Thymus (tissue), 11 donors: Measurements from ENCODE around the gene DDX3X. TPM values are rescaled to one million over a fixed set of nuclear protein-coding genes. Genes with fewer than 3 reads are reported as not detected.
A peak's percentile ranks its signal among the peaks of the same experiment; 100 is the strongest.

Experiments used
- DNase-seq, 9 donors: peaks; one replicate each; pipeline ENCODE4 v3.0.0-alpha.2; 2013; ENCODE audit warnings: low spot score in 9 of 9, low read depth in 6 of 9, missing footprints in 1 of 9
- H3K27ac ChIP-seq, 2 donors: one replicate each; pipeline ENCODE4 v1.5.1; 2013; ENCODE audit warnings: control low read depth in 1 of 2, low read depth in 1 of 2, low read length in 1 of 2, mild to moderate bottlenecking in 1 of 2, moderate library complexity in 1 of 2
- H3K27me3 ChIP-seq, 2 donors: one replicate each; pipeline ENCODE4 v1.5.1; 2013; ENCODE audit warnings: low read length in 1 of 2; ENCODE audit not compliant: control insufficient read depth in 2 of 2, insufficient read depth in 1 of 2
- H3K36me3 ChIP-seq, 2 donors: one replicate each; pipeline ENCODE4 v1.5.1; 2013; ENCODE audit warnings: low read length in 1 of 2, mild to moderate bottlenecking in 1 of 2, moderate library complexity in 1 of 2; ENCODE audit not compliant: control insufficient read depth in 2 of 2, insufficient read depth in 2 of 2
- H3K4me1 ChIP-seq, 2 donors: one replicate each; pipeline ENCODE4 v1.5.1; 2013; ENCODE audit warnings: low read length in 2 of 2; ENCODE audit not compliant: control insufficient read depth in 2 of 2, insufficient read depth in 2 of 2
- H3K4me3 ChIP-seq, 2 donors: one replicate each; pipeline ENCODE4 v1.5.1; 2013; ENCODE audit warnings: low read length in 2 of 2, control low read depth in 1 of 2, mild to moderate bottlenecking in 1 of 2
- H3K9me3 ChIP-seq, 2 donors: one replicate each; pipeline ENCODE4 v1.5.1; 2013; ENCODE audit warnings: low read length in 1 of 2, mild to moderate bottlenecking in 1 of 2; ENCODE audit not compliant: control insufficient read depth in 2 of 2, insufficient read depth in 1 of 2
- WGBS: extraction: QIAGEN DNeasy Blood & Tissue Kit; methylation state at CpG from one replicate; pipeline ENCODE4 v1.1.7; 2013; 5-methylcytosine and 5-hydroxymethylcytosine counted together
- polyA plus RNA-seq: library from polyadenylated mRNA; stranded (reverse); fragments of 200-250 nt; gene quantifications from one replicate; pipeline ENCODE4 v1.2.3, GENCODE V29; 2013
- total RNA-seq: library from RNA; stranded (reverse); fragments of 120-200 nt; gene quantifications from one replicate; pipeline ENCODE4 v1.2.4, GENCODE V29; 2013
- donor health status: healthy.

Gene DDX3X
- total and polyA plus RNA-seq, 2 donors: 117 to 232 TPM

DNA sequence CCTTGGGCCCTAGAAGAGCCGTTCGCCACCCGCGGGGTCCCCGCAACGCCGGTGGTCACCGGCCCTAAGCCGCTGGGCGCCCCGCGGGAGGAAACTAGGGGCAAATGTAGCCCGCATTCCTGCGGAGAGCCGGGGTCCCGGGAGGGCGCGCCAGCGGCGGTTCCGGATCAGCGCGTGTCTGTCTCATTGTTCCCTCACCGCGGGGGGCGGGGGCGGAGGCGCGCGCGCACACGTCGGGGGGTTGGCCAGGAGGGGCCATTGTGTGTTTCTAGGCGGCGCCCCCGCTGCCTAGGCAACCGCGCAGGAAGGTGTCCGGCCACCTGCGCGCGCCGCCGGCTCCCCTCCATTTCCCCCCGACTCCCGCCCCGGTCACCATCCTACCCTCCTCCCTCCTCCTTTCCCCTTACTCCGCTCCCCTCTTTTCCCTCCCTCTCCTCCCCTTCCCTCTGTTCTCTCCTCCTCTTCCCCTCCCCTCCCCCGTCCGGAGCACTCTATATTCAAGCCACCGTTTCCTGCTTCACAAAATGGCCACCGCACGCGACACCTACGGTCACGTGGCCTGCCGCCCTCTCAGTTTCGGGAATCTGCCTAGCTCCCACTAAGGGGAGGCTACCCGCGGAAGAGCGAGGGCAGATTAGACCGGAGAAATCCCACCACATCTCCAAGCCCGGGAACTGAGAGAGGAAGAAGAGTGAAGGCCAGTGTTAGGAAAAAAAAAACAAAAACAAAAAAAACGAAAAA is 789 bp upstream of the DDX3X start:
- Histone ChIP-seq H3K9me3 (peaks cover 0 to 2% of the 10 kb centered on the region in 2 donors), H3K4me3 (peak overlapping the region; percentile 80 to 96), H3K36me3 (peaks cover 0 to 3% of the 10 kb centered on the region in 2 donors), H3K27ac (peak overlapping the region; percentile 96 to 99), H3K27me3 (peaks cover 0 to 9% of the 10 kb centered on the region in 2 donors), H3K4me1 (peaks cover 3 to 30% of the 10 kb centered on the region in 2 donors)
- peak; percentile 52 to 97 (median 85) for DNase-seq
- WGBS: 1% methylated on average over 64 of the region's 64 CpGs

DNA sequence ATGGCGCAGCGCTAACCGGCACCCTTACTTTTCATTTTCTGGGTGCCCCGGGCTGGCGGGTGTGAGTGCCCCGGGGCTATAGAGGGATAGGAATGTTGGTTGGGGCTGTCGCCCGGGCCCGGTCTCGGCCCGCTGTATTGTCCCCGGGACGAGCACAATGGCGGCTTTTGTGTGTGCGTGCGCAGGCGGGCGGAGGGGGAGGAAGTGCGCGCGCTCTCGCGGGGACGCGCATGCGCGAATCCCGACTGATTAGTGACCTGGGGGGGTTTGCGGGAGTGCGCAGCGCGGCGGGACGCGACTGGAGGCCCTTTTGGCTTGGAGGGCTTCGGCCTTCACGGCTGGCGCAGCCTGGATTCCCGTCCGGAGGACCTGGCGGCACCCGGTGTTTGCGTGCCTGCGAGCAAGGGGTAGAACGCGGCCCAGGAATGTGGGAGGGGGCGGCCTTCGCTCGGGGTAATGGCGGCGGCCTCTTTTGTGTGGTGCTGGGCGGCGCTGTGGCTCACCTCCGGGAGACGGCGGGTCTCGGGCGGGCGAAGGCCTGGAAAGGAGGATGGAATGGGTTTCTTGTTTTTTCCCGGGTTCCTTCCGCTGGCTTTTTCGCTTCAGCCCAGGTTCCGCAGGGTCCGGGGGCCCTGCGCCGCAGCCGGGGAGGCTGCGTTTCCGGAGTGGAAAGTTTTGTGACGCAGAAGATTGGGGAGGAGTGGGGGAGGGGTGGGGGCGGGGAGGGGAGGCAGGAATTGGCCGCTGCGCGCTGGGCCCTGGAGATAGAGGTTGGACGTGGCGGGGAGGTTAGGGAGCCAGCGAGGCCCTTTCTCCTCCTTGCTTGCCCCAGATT is 618 bp downstream of the DDX3X start:
- DNase-seq: peak; percentile 55 to 95 (median 73)
- peaks cover 0 to 2% of the 10 kb centered on the region in 2 donors for H3K9me3 ChIP-seq
- WGBS: under 1% methylated on average over 77 of the region's 77 CpGs
- H3K27me3 ChIP-seq: peaks cover 0 to 9% of the 10 kb centered on the region in 2 donors
- peaks cover 3 to 30% of the 10 kb centered on the region in 2 donors for H3K4me1 ChIP-seq
- peaks cover 0 to 18% of the 10 kb centered on the region in 2 donors for H3K36me3 ChIP-seq
- peak overlapping the region; percentile 96 to 99 for H3K27ac ChIP-seq
- H3K4me3 ChIP-seq: peak overlapping the region; percentile 80 to 96

DNA sequence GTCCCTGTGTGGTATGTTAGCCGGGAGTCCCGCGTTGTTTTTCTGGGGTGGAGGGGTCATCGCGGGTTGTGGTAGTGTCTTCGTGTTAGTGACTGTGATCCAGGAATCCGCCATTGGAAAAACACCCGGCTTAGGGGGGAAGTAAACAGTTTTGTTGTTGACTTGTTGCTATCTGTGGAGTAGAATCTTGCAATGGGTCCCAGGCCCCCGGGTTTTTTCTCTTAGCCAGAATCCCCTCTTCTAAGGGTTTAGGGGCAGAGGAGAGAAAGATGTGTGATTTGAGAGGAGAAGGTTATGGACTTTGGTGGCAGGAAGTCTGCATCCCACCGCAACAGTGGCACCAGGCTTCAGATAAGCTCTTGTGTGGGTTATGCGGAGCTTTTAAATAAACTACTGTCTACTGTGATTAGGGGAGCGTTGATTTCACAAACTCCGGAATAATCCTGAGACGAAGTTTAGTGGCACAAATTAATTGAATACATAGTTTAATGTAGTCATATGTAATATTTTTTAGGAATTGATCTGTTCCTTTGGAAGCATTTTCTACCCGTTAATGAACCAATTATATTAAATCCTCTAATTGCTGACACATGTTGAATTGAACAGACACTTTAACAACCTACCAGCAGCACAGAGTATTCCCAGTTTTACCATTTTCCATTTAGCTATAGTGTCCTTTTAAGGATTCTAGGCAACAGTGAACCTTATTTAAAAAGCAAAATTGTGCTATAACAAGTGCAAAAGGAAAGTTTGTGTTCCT is 1.4 kb downstream of the DDX3X start:
- Histone ChIP-seq H3K4me3 (peak overlapping the region; percentile 80 to 96), H3K9me3 (peaks cover 0 to 2% of the 10 kb centered on the region in 2 donors), H3K27me3 (peaks cover 0 to 9% of the 10 kb centered on the region in 2 donors), H3K27ac (peak overlapping the region; percentile 96 to 99), H3K36me3 (peaks cover 0 to 25% of the 10 kb centered on the region in 2 donors), H3K4me1 (peaks cover 3 to 24% of the 10 kb centered on the region in 2 donors)
- DNase-seq: peak in 1 of 9 donors; percentile 39
- WGBS: under 1% methylated on average over 15 of the region's 15 CpGs

DNA sequence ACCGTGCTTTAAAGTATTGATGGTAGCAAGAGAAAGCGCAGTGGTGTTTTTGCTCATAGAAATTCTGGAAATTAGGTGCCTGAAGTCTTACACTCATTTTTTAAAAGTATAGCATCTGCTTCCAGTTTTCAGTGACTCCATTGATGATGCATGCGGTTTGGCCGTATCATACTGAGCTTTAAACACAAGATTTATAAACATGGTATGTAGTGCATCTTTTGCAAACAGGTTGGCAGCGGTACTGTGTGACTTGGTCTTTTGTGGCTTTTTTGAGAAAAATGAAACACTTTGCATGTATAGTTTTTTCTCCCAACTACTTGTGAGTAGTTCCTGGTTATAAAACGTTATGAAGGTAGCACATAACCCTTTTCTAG is 2.0 kb downstream of the DDX3X start:
- H3K9me3 ChIP-seq: peaks cover 0 to 2% of the 10 kb centered on the region in 2 donors
- no peak for DNase-seq
- H3K27ac ChIP-seq: peak overlapping the region in 1 of 2 donors; percentile 99
- peaks cover 0 to 4% of the 10 kb centered on the region in 2 donors for H3K27me3 ChIP-seq
- H3K4me3 ChIP-seq: peak overlapping the region; percentile 80 to 96
- H3K36me3 ChIP-seq: peaks cover 0 to 29% of the 10 kb centered on the region in 2 donors
- 4% methylated on average over 6 of the region's 6 CpGs for WGBS
- H3K4me1 ChIP-seq: peaks cover 0 to 18% of the 10 kb centered on the region in 2 donors

DNA sequence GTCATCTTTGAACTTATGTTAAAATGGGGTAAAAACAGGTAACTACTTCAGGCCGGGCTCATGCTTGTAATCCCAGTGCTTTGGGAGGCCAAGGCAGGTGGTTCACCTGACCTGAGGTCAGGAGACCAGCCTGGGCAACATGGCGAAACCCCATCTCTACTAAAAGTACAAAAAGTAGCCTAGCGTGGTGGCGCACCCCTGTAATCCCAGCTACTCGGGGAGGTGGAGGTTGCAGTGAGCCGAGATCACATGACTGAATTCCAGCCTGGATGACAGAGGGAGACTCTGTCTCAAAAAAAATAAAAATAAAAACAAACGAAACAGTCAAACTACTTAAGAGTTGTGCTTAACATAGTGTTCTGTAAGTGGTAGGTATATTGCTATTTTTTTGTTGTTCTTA is 2.5 kb downstream of the DDX3X start:
- Histone ChIP-seq H3K4me1 (peaks cover 0 to 14% of the 10 kb centered on the region in 2 donors), H3K9me3 (peaks cover 0 to 2% of the 10 kb centered on the region in 2 donors), H3K4me3 (peak overlapping the region; percentile 80 to 96), H3K36me3 (peaks cover 0 to 34% of the 10 kb centered on the region in 2 donors), H3K27me3 (peaks cover 0 to 4% of the 10 kb centered on the region in 2 donors), H3K27ac (peak overlapping the region in 1 of 2 donors; percentile 99)
- WGBS: 26% methylated on average over 7 of the region's 7 CpGs
- DNase-seq: no peak

DNA sequence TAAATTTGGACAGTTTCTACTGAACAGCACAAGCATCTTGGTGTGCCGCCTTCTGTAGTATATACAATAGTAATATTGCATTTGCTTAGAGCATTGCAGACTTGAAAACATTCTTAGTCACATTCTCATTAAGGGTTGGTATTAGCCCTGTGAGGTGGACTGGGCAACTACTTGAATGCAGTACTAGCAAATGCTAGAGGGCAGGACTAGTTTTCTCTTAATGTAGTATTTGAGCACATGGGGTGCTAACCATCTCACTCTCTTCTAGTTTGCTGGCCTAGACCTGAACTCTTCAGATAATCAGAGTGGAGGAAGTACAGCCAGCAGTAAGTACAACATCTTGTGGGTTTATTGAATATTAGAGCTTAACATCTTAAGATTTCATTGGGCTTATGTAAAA is 3.2 kb downstream of the DDX3X start:
- DNase-seq: no peak
- Histone ChIP-seq H3K36me3 (peaks cover 0 to 41% of the 10 kb centered on the region in 2 donors), H3K4me1 (peaks cover 0 to 9% of the 10 kb centered on the region in 2 donors), H3K27me3 (peaks cover 0 to 4% of the 10 kb centered on the region in 2 donors), H3K27ac (no peak overlapping the region), H3K9me3 (peaks cover 0 to 2% of the 10 kb centered on the region in 2 donors), H3K4me3 (peak overlapping the region; percentile 80 to 96)
- 30% methylated on average over 1 of the region's 1 CpG for WGBS

DNA sequence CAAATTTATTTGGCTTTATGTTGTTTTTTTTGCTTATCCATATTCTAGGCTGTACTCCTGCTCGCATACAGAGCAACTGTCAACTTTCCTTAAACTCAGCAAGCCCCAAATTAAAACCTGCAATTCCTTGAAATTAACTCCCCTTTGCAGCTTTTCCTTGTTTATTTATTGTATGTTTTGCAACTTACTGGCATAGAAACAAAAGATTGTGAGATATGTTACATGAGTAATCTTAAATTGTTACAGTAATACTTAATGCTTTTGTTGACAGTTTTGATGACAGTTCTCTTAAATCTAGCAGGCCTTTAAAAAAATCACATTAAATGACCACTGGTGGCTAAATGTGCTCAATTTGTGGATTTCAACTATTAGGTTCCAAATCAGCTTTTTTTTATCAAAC is 4.5 kb downstream of the DDX3X start:
- no peak overlapping the region for H3K27ac ChIP-seq
- H3K9me3 ChIP-seq: no peaks in the 10 kb centered on the region
- WGBS: 67% methylated on average over 1 of the region's 1 CpG
- no peak for DNase-seq
- H3K4me3 ChIP-seq: peak overlapping the region in 1 of 2 donors; percentile 96
- no peaks in the 10 kb centered on the region for H3K27me3 ChIP-seq
- peaks cover 0 to 5% of the 10 kb centered on the region in 2 donors for H3K4me1 ChIP-seq
- H3K36me3 ChIP-seq: peaks cover 6 to 54% of the 10 kb centered on the region in 2 donors

DNA sequence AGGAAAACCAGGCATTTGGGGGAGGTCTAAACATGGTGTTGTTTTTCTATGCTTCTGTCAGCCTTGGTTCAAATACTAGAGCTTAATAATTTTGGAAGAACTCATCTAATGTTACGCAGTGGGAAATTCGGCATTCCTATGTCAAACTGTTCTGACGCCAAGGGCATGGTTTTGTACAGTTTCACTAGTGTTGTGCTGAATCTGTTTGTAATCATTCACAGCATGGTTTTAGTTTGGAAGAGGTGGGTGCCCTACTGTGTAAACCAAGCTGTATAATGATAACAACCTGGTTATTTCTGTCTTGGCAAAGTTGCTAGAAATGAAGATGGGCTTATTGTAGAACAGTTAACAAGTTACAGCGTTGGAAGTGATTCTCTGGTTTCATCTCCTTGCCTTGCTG is 5.2 kb downstream of the DDX3X start:
- peaks cover 0 to 3% of the 10 kb centered on the region in 2 donors for H3K4me1 ChIP-seq
- 81% methylated on average over 4 of the region's 4 CpGs for WGBS
- no peak overlapping the region for H3K27ac ChIP-seq
- peaks cover 6 to 61% of the 10 kb centered on the region in 2 donors for H3K36me3 ChIP-seq
- no peak overlapping the region for H3K4me3 ChIP-seq
- DNase-seq: no peak
- H3K27me3 ChIP-seq: no peaks in the 10 kb centered on the region
- no peaks in the 10 kb centered on the region for H3K9me3 ChIP-seq
